ENCODE data around the gene CARF.

GRCh38 chr2:202909394-202910192 is 2.5 kb upstream of the CARF start:
- TF ChIP-seq CTCF (IDR thresholded peaks at IDR 0.05) (no peak), POLR2A (IDR thresholded peaks at IDR 0.05) (no peak)

Measured in adrenal gland (tissue), 5 donors.